Ramos (cell line): Measurements from ENCODE around the gene LLGL2.

ENCODE experiments used
- in situ Hi-C: fragments of 300-500 bp; cut with MboI; formaldehyde crosslinking; loops from one replicate; pipeline ENCODE4 v1.14.3; 2022; ENCODE audit warnings: low sequenced_read_pairs; ENCODE audit not compliant: unreplicated experiment

The LLGL2 gene

GRCh38 chr17:75546181-75546580 is 20.7 kb downstream of the LLGL2 start:
- in situ Hi-C loops: no loop called here

GRCh38 chr17:75547091-75547490 is 21.6 kb downstream of the LLGL2 start:
- in situ Hi-C loops: no loop called here

- in situ Hi-C loops: no loop called here
Observed at GRCh38 chr17:75548813-75549212, 23.3 kb downstream of the LLGL2 start.

- in situ Hi-C loops: no loop called here
Observed at GRCh38 chr17:75549246-75550138, 24.0 kb downstream of the LLGL2 start.

- in situ Hi-C loops: no loop called here
Observed at GRCh38 chr17:75550139-75550465, 24.6 kb downstream of the LLGL2 start.

GRCh38 chr17:75551266-75551665 is 25.8 kb downstream of the LLGL2 start:
- in situ Hi-C loops: no loop called here

- in situ Hi-C loops: no loop called here
Observed at GRCh38 chr17:75552425-75553294, 27.2 kb downstream of the LLGL2 start.

GRCh38 chr17:75553295-75554110 is 28.0 kb downstream of the LLGL2 start:
- in situ Hi-C loops: no loop called here

- in situ Hi-C loops: no loop called here
Observed at GRCh38 chr17:75555679-75556153, 30.2 kb downstream of the LLGL2 start.

- in situ Hi-C loops: no loop called here
Observed at GRCh38 chr17:75557075-75557851, 31.8 kb downstream of the LLGL2 start.

- in situ Hi-C loops: no loop called here
Observed at GRCh38 chr17:75557852-75558665, 32.6 kb downstream of the LLGL2 start.

- in situ Hi-C loops: no loop called here
Observed at GRCh38 chr17:75558666-75559530, 33.4 kb downstream of the LLGL2 start.

- in situ Hi-C loops: no loop called here
Observed at GRCh38 chr17:75559958-75560533, 34.5 kb downstream of the LLGL2 start.

GRCh38 chr17:75561927-75562603 is 36.6 kb downstream of the LLGL2 start:
- in situ Hi-C loops: no loop called here

GRCh38 chr17:75563063-75563758 is 37.7 kb downstream of the LLGL2 start:
- in situ Hi-C loops: no loop called here

GRCh38 chr17:75564195-75564594 is 38.7 kb downstream of the LLGL2 start:
- in situ Hi-C loops: no loop called here
